Epithelial cell of proximal tubule (primary cell): Measurements from ENCODE around the gene UNC5A. TPM values are rescaled to one million over a fixed set of nuclear protein-coding genes. Genes with fewer than 3 reads are reported as not detected.

Source experiments
- DNase-seq: peaks from one replicate; pipeline ENCODE4 v3.0.0-alpha.2; 2011; ENCODE audit warnings: low read depth
- H3K4me3 ChIP-seq: 2 replicates; pipeline ENCODE4 v1.5.1; 2011; ENCODE audit warnings: low read depth, mild to moderate bottlenecking, low read length
- CTCF ChIP-seq: conservative IDR thresholded peaks from 2 replicates; pipeline ENCODE4 v1.5.1; 2012; ENCODE audit warnings: low read depth, mild to moderate bottlenecking, low read length
- total RNA-seq: library from RNA; depleted of rRNA; stranded (reverse); fragments of >200 nt; gene quantifications from 2 replicates; pipeline ENCODE4 v1.2.3, GENCODE V29; 2015

Gene UNC5A
- total RNA-seq, 1 donor from 2014 or later, result 1.2 TPM

GRCh38 chr5:176833286-176833685 lies 22.9 kb downstream of the UNC5A start:
- no peak overlapping the region for H3K4me3 ChIP-seq
- no peak for DNase-seq
- TF ChIP-seq CTCF, result no peak

GRCh38 chr5:176835918-176836317 lies 25.6 kb downstream of the UNC5A start:
- DNase-seq, result no peak
- no peak for TF ChIP-seq CTCF
- no peak overlapping the region for H3K4me3 ChIP-seq

GRCh38 chr5:176836811-176837706 lies 26.7 kb downstream of the UNC5A start:
- H3K4me3 ChIP-seq, result no peak overlapping the region
- no peak for TF ChIP-seq CTCF
- no peak for DNase-seq

GRCh38 chr5:176837707-176838115 lies 27.4 kb downstream of the UNC5A start:
- peak; percentile 16 for DNase-seq
- H3K4me3 ChIP-seq, result no peak overlapping the region
- no peak for TF ChIP-seq CTCF

GRCh38 chr5:176843673-176844072 lies 33.3 kb downstream of the UNC5A start:
- no peak for DNase-seq
- no peak for TF ChIP-seq CTCF
- no peak overlapping the region for H3K4me3 ChIP-seq

GRCh38 chr5:176844281-176844680 lies 33.9 kb downstream of the UNC5A start:
- H3K4me3 ChIP-seq, result no peak overlapping the region
- no peak for TF ChIP-seq CTCF
- no peak for DNase-seq
